Natural killer cell (primary cell): ENCODE data around the gene EIPR1. TPM values are rescaled to one million over a fixed set of nuclear protein-coding genes. Genes with fewer than 3 reads are reported as not detected.

Experiments used
- ATAC-seq, 3 donors: fragments of 150-1000 bp in 2 of 3; fragments of 200-7000 bp in 1 of 3; cut with Tn5 transposase; 1 replicate in 1 of 3; 2 replicates in 2 of 3; pipeline ENCODE4 v1.10.0; 2021; ENCODE audit warnings: mild to moderate bottlenecking in 2 of 3, moderate library complexity in 2 of 3
- DNase-seq, 2 donors: peaks; one replicate each; pipeline versions ENCODE4 v3.0.0 to v3.0.0-alpha.2; 2013 to 2021; ENCODE audit warnings: mixed read lengths in 1 of 2
- H3K27ac ChIP-seq: one replicate; pipeline ENCODE4 v1.5.1; 2013; ENCODE audit warnings: mild to moderate bottlenecking, low read length
- H3K27me3 ChIP-seq: one replicate; pipeline ENCODE4 v1.6.1; 2013; ENCODE audit warnings: low read length; ENCODE audit not compliant: control insufficient read depth, insufficient read depth
- H3K36me3 ChIP-seq: one replicate; pipeline ENCODE4 v1.6.1; 2013; ENCODE audit warnings: low read length; ENCODE audit not compliant: control insufficient read depth, insufficient read depth
- H3K4me1 ChIP-seq: one replicate; pipeline ENCODE4 v1.6.1; 2013; ENCODE audit warnings: low read length; ENCODE audit not compliant: control insufficient read depth, insufficient read depth
- H3K4me3 ChIP-seq: one replicate; pipeline ENCODE4 v1.5.1; 2013; ENCODE audit warnings: low read length
- H3K9me3 ChIP-seq: one replicate; pipeline ENCODE4 v1.6.1; 2013; ENCODE audit warnings: low read length; ENCODE audit not compliant: control insufficient read depth, insufficient read depth
- H3K27ac Mint-ChIP-seq, 2 donors: one replicate each; pipeline ENCODE4 v1.8.0; 2022; ENCODE audit warnings: mild to moderate bottlenecking in 2 of 2, mixed read lengths in 2 of 2, moderate library complexity in 1 of 2
- H3K27me3 Mint-ChIP-seq, 2 donors: one replicate each; pipeline ENCODE4 v1.8.0; 2022; ENCODE audit warnings: low read depth in 2 of 2, mixed read lengths in 2 of 2
- H3K36me3 Mint-ChIP-seq: one replicate; pipeline ENCODE4 v1.8.0; 2022; ENCODE audit warnings: mixed read lengths
- H3K4me1 Mint-ChIP-seq, 2 donors: one replicate each; pipeline ENCODE4 v1.8.0; 2022; ENCODE audit warnings: mixed read lengths in 2 of 2
- H3K4me3 Mint-ChIP-seq: one replicate; pipeline ENCODE4 v1.8.0; 2022; ENCODE audit warnings: mild to moderate bottlenecking, moderate library complexity, mixed read lengths
- H3K9me3 Mint-ChIP-seq, 2 donors: one replicate each; pipeline ENCODE4 v1.8.0; 2022; ENCODE audit warnings: mixed read lengths in 2 of 2
- CTCF ChIP-seq: fragments of 200-600 bp; IDR thresholded peaks from one replicate; pipeline ENCODE4 v1.8.0; 2022; ENCODE audit warnings: antibody characterized with exemption
- WGBS: methylation state at CpG from one replicate; pipeline ENCODE4 v1.1.7; 2013; ENCODE audit warnings: missing lambda C conversion rate; ENCODE audit not compliant: insufficient coverage; 5-methylcytosine and 5-hydroxymethylcytosine counted together
- intact Hi-C: fragments of 100-400 bp; cut with micrococcal nuclease; formaldehyde crosslinking; loops from one replicate; pipeline ENCODE4 v1.14.2; 2022
- total RNA-seq, 4 donors: library from RNA; stranded (reverse); fragments of 120-200 nt in 1 of 4; gene quantifications; one replicate each; pipeline versions ENCODE4 v1.2.3 to v1.2.4, GENCODE V29; 2013 to 2022

The EIPR1 gene
- total RNA-seq, 3 donors from 2014 or later (not counting 1 experiment from before 2014, with no cell fraction given): 26.8 to 28.8 (median 27.9) TPM

GRCh38 chr2:3418766-3419404, 41.3 kb upstream of the EIPR1 start:
- Mint-ChIP-seq H3K4me3 (no peak overlapping the region), H3K36me3 (peaks cover 5% of the 10 kb centered on the region), H3K27me3 (no peaks in the 10 kb centered on the region), H3K9me3 (no peaks in the 10 kb centered on the region), H3K4me1 (peaks cover 5 to 17% of the 10 kb centered on the region in 2 donors), H3K27ac (peak overlapping the region in 1 of 2 donors; percentile 42)
- no peaks in the 10 kb centered on the region for H3K4me1 ChIP-seq
- H3K4me3 ChIP-seq: no peak overlapping the region
- peaks cover 17% of the 10 kb centered on the region for H3K36me3 ChIP-seq
- 91% methylated on average over 11 of the region's 11 CpGs for WGBS
- TF ChIP-seq CTCF: no peak
- no peak overlapping the region for H3K27ac ChIP-seq
- H3K9me3 ChIP-seq: no peaks in the 10 kb centered on the region
- intact Hi-C loops: no loop called here
- ATAC-seq: no peak
- no peaks in the 10 kb centered on the region for H3K27me3 ChIP-seq
- DNase-seq: no peak

- peak overlapping the region in 1 of 2 donors; percentile 24 for H3K27ac Mint-ChIP-seq
- ATAC-seq: no peak
- peaks cover 5% of the 10 kb centered on the region for H3K36me3 ChIP-seq
Observed at GRCh38 chr2:3414133-3414860, 36.7 kb upstream of the EIPR1 start.

GRCh38 chr2:3413697-3414096, 36.1 kb upstream of the EIPR1 start:
- Histone ChIP-seq H3K9me3 (no peaks in the 10 kb centered on the region), H3K27ac (no peak overlapping the region), H3K27me3 (no peaks in the 10 kb centered on the region), H3K4me3 (no peak overlapping the region), H3K36me3 (peaks cover 5% of the 10 kb centered on the region), H3K4me1 (no peaks in the 10 kb centered on the region)
- DNase-seq (no peak), ATAC-seq (no peak)
- Mint-ChIP-seq H3K27ac (no peak overlapping the region), H3K4me1 (peaks cover 5 to 27% of the 10 kb centered on the region in 2 donors), H3K9me3 (no peaks in the 10 kb centered on the region), H3K4me3 (no peak overlapping the region), H3K27me3 (no peaks in the 10 kb centered on the region), H3K36me3 (no peaks in the 10 kb centered on the region)
- no peak for TF ChIP-seq CTCF
- intact Hi-C loops: no loop called here
- 97% methylated on average over 3 of the region's 4 CpGs for WGBS

More at GRCh38 chr2:3414133-3414860, 36.7 kb upstream of the EIPR1 start:
- H3K4me3 ChIP-seq: no peak overlapping the region
- Mint-ChIP-seq H3K9me3 (no peaks in the 10 kb centered on the region), H3K4me3 (no peak overlapping the region), H3K4me1 (peaks cover 5 to 28% of the 10 kb centered on the region in 2 donors), H3K27me3 (no peaks in the 10 kb centered on the region), H3K36me3 (no peaks in the 10 kb centered on the region)
- H3K27me3 ChIP-seq: no peaks in the 10 kb centered on the region
- WGBS: 97% methylated on average over 25 of the region's 25 CpGs
- no peak for TF ChIP-seq CTCF
- H3K9me3 ChIP-seq: no peaks in the 10 kb centered on the region
- no peak for DNase-seq
- H3K4me1 ChIP-seq: no peaks in the 10 kb centered on the region
- H3K27ac ChIP-seq: no peak overlapping the region
- intact Hi-C loops: no loop called here
